SKM-1 (cell line): ENCODE measurements around the gene DOCK11.
"Not testable (repeated sequence)": the region's sequence is repeated elsewhere in the genome, so short reads cannot be mapped to it uniquely, and the experiment has no call there.

Experiments used
- DNase-seq: peaks from one replicate; lab custom pipeline; 2025; ENCODE audit not compliant: unreplicated experiment; lab: John Stamatoyannopoulos, UW

Gene DOCK11

GRCh38 chrX:118495061-118495921 is at the start of gene DOCK11:
DOCK11 (plus strand) TSS chrX:118495815; CDS start chrX:118495972, 157 bp downstream.
- DNase-seq: peak; percentile 84

GRCh38 chrX:118448273-118448783 is 47.3 kb upstream of the DOCK11 start:
- no peak for DNase-seq

- DNase-seq: no peak
Measured at GRCh38 chrX:118455013-118455412, 40.6 kb upstream of the DOCK11 start.

GRCh38 chrX:118459494-118459893 is 36.1 kb upstream of the DOCK11 start:
- peak; percentile 1 for DNase-seq

- no peak for DNase-seq
Measured at GRCh38 chrX:118464501-118464900, 31.1 kb upstream of the DOCK11 start.

- no peak for DNase-seq
Measured at GRCh38 chrX:118468122-118468521, 27.5 kb upstream of the DOCK11 start.

- not testable (repeated sequence) for DNase-seq
Measured at GRCh38 chrX:118470721-118471347, 24.8 kb upstream of the DOCK11 start.

- no peak for DNase-seq
Measured at GRCh38 chrX:118474586-118474985, 21.0 kb upstream of the DOCK11 start.

GRCh38 chrX:118475903-118476302 is 19.7 kb upstream of the DOCK11 start:
- no peak for DNase-seq

- no peak for DNase-seq
Measured at GRCh38 chrX:118480172-118480571, 15.4 kb upstream of the DOCK11 start.

- DNase-seq: not testable (repeated sequence)
Measured at GRCh38 chrX:118482384-118482783, 13.2 kb upstream of the DOCK11 start.

- DNase-seq: no peak
Measured at GRCh38 chrX:118484216-118484903, 11.3 kb upstream of the DOCK11 start.

GRCh38 chrX:118486693-118487092 is 8.9 kb upstream of the DOCK11 start:
- DNase-seq: not testable (repeated sequence)

- no peak for DNase-seq
Measured at GRCh38 chrX:118493016-118493415, 2.6 kb upstream of the DOCK11 start.

- no peak for DNase-seq
Measured at GRCh38 chrX:118493653-118494297, 1.8 kb upstream of the DOCK11 start.

- peak; percentile 8 for DNase-seq
Measured at GRCh38 chrX:118495958-118496762, 545 bp downstream of the DOCK11 start.

- DNase-seq: no peak
Measured at GRCh38 chrX:118496763-118497079, 1.1 kb downstream of the DOCK11 start.

GRCh38 chrX:118497180-118497818 is 1.7 kb downstream of the DOCK11 start:
- DNase-seq: no peak

GRCh38 chrX:118498351-118498750 is 2.7 kb downstream of the DOCK11 start:
- DNase-seq: no peak

GRCh38 chrX:118498755-118499154 is 3.1 kb downstream of the DOCK11 start:
- DNase-seq: no peak
